Mesodermal cell (in vitro differentiated cells): ENCODE measurements around the gene HPCA. TPM values are rescaled to one million over a fixed set of nuclear protein-coding genes. Genes with fewer than 3 reads are reported as not detected.

ENCODE experiments used
- H3K27ac ChIP-seq: 2 replicates; pipeline ENCODE4 v1.7.0; 2013; ENCODE audit warnings: mild to moderate bottlenecking, low read depth, low read length, moderate library complexity; ENCODE audit not compliant: severe bottlenecking
- H3K36me3 ChIP-seq: 2 replicates; pipeline ENCODE4 v1.7.1; 2013; ENCODE audit warnings: mild to moderate bottlenecking, low read length, moderate library complexity; ENCODE audit not compliant: control insufficient read depth, insufficient read depth
- H3K4me1 ChIP-seq: one replicate; pipeline ENCODE4 v1.7.1; 2013; ENCODE audit warnings: mild to moderate bottlenecking, low read length; ENCODE audit not compliant: insufficient read depth, control insufficient read depth, poor library complexity, severe bottlenecking
- H3K4me3 ChIP-seq: 2 replicates; pipeline ENCODE4 v1.7.0; 2013; ENCODE audit warnings: low read length, control low read depth, mild to moderate bottlenecking; ENCODE audit not compliant: insufficient read depth, poor library complexity, severe bottlenecking; ENCODE audit errors: extremely low read depth
- H3K9me3 ChIP-seq: 2 replicates; pipeline ENCODE4 v1.7.1; 2013; ENCODE audit warnings: mild to moderate bottlenecking, low read length, moderate library complexity; ENCODE audit not compliant: control insufficient read depth
- WGBS, 2 experiments: methylation state at CpG; one replicate each; pipeline ENCODE4 v1.1.5; 2013; ENCODE audit warnings: missing lambda C conversion rate in 2 of 2; ENCODE audit not compliant: insufficient coverage in 2 of 2; 5-methylcytosine and 5-hydroxymethylcytosine counted together
- polyA plus RNA-seq, 2 experiments: library from polyadenylated mRNA; stranded (reverse); fragments of 50-300 nt; gene quantifications; one replicate each; pipeline ENCODE4 v1.2.3, GENCODE V29; 2013

HPCA gene
- 0.59 TPM for polyA plus RNA-seq (2013, experiment 1 of 2)
- 0.91 TPM for polyA plus RNA-seq (2013, experiment 2 of 2)

DNA sequence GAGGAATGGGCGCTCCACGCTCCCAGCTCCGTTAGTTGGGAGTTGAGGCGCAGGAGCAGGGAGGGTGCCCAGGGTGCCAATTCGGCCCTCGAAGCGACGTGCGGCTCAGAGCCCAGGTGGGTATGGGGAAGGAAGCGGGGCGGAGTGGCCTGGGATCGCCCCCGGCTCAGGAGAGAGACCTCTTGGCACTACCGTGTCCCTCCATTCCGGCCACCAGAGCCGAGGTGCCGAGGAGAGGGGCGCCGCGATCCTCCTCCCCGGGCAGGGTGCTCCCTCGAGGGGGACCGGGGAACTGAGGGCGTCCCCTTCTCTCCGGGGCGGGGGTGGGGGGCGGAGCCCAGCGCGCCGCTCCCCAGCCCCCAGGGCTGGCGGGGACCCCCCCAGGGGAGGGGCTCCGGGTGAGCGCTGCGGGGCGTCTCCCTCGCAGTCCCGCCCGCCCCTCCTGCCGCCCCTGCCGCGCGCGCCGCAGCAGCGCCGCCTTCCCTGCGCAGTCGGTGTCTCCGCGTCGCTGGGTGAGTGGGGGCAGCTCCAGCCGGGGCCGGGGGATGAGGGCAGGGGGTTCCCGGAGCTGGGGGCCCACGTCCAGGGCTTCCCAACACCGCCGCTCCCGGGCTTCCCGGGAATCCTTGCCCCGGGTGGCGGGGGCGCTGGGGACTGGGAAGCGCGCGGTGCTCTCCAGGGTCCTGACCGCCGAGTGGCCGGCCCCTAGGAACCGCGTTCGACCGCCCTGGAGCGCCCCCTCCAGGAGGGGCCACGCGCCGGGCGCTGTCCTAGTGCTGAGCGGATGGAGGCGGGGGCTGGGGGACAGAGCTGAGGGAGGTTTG, at the start of gene HPCA:
Gene HPCA (plus strand): TSS at position 488 of the 824 bp plus-strand sequence. CDS start 2,408 bp downstream, outside the sequence.
- no peaks in the 10 kb centered on the region for H3K36me3 ChIP-seq
- H3K4me1 ChIP-seq = no peaks in the 10 kb centered on the region
- H3K27ac ChIP-seq = no peak within 1 kb of the TSS
- H3K9me3 ChIP-seq = no peaks in the 10 kb centered on the region
- 11 to 12% methylated on average over 39 to 45 of the region's 79 CpGs for WGBS, 2 experiments
- peak within 1 kb of the TSS; percentile 23 for H3K4me3 ChIP-seq

DNA sequence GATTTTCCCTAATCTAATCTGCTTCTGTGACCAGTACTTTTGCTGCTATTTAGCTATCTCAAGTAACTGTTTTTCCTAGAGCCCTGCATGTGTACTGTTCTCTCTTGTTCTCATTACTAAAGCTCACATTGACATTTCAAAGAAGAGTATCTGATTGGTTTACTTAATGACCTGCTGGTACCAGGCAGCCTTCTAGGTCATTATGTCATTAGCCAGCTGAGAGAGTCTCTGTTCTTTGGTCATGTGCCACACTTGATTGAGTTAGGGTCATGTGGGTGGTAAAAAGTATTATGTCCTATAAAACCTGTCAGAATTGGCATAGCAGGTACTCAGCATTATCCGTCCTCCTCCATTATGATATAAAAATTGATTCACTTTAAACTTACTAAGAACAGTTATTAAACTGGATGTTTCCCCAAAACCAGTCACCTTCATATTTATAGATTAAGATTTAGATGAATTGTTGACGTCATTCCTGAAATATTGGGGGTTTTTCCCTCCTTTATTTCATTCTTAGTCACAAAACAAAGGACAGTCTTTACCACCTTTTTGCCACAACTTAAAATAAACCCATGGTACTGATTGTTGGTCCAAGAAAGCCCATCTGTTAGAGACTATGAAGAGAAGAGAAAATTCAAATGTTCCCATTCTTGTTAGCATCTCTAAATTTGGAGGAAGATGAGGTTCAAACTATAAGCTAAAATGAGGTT, 37.8 kb upstream of the HPCA start:
- Histone ChIP-seq H3K4me1 (no peaks in the 10 kb centered on the region), H3K9me3 (no peaks in the 10 kb centered on the region), H3K27ac (no peak overlapping the region), H3K4me3 (no peak overlapping the region), H3K36me3 (peaks cover 34% of the 10 kb centered on the region)
- no CpG with 5 or more reads among the region's 2 CpGs for WGBS, 2 experiments

DNA sequence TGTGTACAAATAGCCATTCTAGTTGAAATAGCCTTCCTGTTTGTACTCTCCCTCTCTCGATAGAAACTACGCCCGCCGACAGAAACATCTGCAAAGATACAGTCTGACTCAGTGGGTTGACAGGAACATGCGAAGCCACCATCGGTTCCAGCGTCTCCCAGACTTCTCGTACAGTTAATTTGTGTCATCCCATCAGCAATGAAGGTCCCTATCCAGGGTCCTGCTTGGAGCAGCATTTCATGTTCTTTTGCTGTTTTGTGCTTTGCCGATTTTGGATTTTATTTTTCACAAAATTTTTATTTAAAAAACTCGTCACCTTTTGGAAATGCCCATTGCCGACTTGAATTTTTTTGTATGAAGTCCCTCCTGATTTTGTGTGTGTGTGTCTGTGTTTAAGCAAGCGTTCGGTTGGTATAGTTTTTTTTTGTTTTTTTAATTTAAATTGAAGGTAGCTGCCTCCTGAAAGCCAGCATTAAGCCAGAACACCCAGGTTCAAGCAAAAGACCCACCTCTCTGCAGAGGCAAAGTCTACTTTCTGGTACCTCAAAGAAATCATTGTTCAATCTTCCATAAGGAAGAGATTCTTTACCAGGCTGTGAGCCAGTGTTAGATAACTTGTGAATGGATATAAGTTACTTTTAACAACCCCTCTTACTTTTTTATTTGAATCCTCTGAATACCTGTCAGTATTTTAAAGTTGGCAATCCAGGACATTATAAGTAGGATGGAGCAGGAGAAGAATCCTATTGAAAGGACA, 30.3 kb upstream of the HPCA start:
- no peak overlapping the region for H3K4me3 ChIP-seq
- 96 to 98% methylated on average over 10 to 11 of the region's 13 CpGs for WGBS, 2 experiments
- H3K9me3 ChIP-seq = no peaks in the 10 kb centered on the region
- no peaks in the 10 kb centered on the region for H3K4me1 ChIP-seq
- H3K36me3 ChIP-seq = peaks cover 51% of the 10 kb centered on the region
- no peak overlapping the region for H3K27ac ChIP-seq

DNA sequence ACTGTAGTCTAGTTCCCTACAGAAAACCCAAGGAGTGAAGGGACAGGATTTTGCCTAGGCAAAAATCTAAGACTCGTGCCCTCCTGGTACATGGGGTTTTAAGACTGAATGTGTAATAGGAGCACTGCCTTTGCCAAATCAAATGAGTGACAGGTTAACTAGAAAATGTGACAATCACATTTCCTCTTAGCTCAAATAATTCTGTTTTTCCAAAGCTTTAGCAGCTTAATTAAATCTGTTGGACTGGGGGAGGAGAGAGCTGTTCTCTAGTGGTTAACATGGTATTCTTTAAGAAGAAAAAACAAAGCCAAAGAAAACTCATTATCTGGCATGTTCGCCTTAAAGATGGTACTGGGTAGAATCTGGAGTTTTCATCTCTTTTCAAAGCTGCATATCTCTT, 28.2 kb upstream of the HPCA start:
- no peaks in the 10 kb centered on the region for H3K9me3 ChIP-seq
- 80% methylated on average over 1 of the region's 2 CpGs; no CpG with 5 or more reads in 1 of the 2 experiments for WGBS, 2 experiments
- no peak overlapping the region for H3K4me3 ChIP-seq
- H3K27ac ChIP-seq = no peak overlapping the region
- H3K36me3 ChIP-seq = peaks cover 53% of the 10 kb centered on the region
- H3K4me1 ChIP-seq = peaks cover 5% of the 10 kb centered on the region

DNA sequence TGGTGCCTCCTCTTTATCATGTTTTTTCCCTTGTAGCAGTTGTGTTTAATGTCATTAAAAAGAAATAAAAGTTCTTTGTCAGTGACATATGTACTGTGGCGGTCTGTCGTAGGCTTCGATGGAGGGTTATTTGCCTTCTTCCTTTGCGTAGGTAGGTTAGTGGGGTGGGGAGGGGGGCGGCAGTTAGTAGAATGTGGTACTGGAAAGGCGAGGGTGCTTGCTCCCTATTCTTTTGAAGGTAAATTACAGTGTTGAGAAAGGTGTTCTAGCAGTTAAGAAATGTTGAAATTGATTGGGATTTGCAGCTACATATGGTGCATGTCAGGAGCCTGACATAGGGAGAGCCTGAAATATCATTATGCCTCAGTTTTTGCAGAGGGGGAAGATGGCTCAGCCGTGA, 27.5 kb upstream of the HPCA start:
- WGBS, 2 experiments = 93 to 98% methylated on average over 5 of the region's 7 CpGs
- Histone ChIP-seq H3K4me3 (no peak overlapping the region), H3K9me3 (no peaks in the 10 kb centered on the region), H3K27ac (no peak overlapping the region), H3K4me1 (peaks cover 5% of the 10 kb centered on the region), H3K36me3 (peaks cover 56% of the 10 kb centered on the region)

DNA sequence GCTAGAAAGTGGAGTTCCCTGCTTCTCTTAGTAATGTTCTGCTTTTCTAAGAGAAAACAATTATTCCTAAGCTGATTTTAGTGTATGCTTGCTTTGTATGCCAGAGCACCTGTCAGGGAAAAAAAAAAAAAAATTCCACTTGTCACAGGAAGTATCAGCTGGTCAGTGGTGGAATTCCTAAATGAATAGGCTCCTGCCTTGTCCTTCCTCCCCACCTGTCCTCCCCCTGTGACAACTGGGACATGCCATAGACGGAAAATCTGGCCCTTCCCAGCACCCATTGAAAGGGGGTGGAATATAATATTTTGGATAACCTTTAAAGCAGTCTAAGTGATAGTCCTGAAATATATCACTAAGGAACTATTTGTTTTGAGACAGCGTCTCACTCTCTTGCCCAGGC, 26.4 kb upstream of the HPCA start:
- no peak overlapping the region for H3K27ac ChIP-seq
- 100% methylated on average over 1 of the region's 2 CpGs; no CpG with 5 or more reads in 1 of the 2 experiments for WGBS, 2 experiments
- H3K4me1 ChIP-seq = peaks cover 5% of the 10 kb centered on the region
- H3K36me3 ChIP-seq = peaks cover 56% of the 10 kb centered on the region
- H3K4me3 ChIP-seq = no peak overlapping the region
- H3K9me3 ChIP-seq = no peaks in the 10 kb centered on the region

DNA sequence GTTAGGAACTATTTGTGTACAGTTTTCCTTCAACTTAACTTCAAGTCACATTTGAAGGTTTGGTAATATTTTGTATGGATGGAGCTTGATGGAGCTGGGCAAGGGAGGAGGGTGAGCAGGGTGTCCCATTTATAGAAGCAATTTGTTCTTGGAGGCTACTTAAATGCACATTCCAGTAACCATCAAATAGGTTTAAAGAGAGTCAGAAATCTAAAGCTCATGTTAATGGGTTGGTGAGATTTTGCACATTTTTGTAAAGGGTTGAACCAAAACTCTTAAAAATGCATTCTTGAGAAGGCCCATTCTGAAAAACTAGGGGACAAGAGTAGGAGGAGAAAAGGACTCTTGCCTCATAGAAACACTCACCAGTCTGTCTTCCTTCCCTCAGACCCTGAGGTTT, 25.7 kb upstream of the HPCA start:
- no peaks in the 10 kb centered on the region for H3K9me3 ChIP-seq
- peaks cover 49% of the 10 kb centered on the region for H3K36me3 ChIP-seq
- H3K4me3 ChIP-seq = no peak overlapping the region
- peaks cover 5% of the 10 kb centered on the region for H3K4me1 ChIP-seq
- no peak overlapping the region for H3K27ac ChIP-seq

DNA sequence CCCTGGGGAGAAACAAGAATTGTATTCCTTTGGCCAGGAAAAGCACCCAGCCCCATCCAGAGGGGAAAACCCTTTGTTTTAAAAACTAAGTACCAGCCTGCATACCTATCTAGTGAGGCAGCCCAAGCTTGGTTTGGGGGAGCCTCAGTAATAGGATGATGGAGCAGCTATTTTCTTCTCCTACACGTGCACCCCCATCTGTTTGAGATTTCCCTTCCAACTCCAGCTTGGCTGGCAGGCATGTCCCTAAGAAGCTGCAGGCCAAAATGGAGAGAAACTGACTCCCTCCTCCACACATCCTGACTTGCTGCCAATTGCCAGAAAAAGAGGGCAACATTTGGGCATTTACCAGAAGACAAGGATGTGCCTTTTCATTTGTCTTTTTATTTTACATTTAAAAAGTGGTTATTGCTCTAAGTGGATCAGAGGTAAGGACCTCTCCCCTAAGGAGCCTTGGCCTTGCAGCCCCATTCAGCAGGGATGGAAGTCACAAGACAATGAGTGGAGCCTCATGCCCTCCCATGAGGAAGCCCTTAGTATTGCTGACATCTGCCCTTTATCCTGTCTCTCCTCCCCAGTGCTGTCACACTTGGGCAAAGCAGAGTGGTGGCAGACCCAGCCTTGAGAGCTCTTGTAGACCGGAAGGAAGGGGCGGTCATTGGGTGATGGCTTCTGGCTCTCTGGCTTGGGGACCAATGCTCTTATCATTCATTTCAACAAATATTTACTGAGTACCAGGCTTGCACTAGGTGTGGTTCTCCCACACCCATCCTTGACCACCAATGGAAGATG, 24.2 kb upstream of the HPCA start:
- no peak overlapping the region for H3K27ac ChIP-seq
- H3K9me3 ChIP-seq = no peaks in the 10 kb centered on the region
- WGBS, 2 experiments = 70 to 90% methylated on average over 2 to 3 of the region's 3 CpGs
- peaks cover 5% of the 10 kb centered on the region for H3K4me1 ChIP-seq
- no peak overlapping the region for H3K4me3 ChIP-seq
- H3K36me3 ChIP-seq = peaks cover 36% of the 10 kb centered on the region

DNA sequence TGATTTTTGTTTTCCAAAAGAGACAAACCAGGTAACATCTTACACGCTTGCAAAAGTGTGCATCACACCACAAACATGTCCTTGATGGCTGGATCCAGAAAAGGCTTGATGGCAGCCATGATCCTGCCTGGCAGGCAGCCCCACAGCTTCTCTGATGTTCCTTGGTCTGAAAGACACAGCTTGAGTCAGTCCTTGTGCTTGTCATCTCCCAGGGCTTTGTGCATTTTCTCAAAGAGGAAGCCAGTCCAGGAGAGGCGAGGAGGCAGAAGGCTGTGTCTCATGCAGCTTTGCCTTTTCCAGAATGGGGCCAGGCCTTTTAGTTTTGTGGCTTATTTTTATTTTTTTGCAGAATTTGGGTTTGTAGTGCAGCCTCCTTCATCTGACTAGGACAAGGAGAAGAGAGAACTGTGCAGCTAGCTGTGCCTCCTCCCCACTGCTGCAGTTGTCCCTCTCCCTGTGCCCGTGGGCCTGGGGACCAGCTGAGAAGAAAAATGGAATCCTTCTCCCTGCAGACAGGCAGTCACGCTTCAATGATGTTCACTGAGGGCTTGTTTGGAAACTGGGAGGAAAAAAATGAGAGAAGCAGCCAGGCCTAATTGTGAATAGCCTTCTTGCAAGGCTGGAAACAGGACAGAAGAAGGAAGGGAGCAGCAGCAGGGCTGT, 22.9 kb upstream of the HPCA start:
- 88 to 98% methylated on average over 3 of the region's 4 CpGs for WGBS, 2 experiments
- H3K36me3 ChIP-seq = peaks cover 27% of the 10 kb centered on the region
- H3K27ac ChIP-seq = no peak overlapping the region

DNA sequence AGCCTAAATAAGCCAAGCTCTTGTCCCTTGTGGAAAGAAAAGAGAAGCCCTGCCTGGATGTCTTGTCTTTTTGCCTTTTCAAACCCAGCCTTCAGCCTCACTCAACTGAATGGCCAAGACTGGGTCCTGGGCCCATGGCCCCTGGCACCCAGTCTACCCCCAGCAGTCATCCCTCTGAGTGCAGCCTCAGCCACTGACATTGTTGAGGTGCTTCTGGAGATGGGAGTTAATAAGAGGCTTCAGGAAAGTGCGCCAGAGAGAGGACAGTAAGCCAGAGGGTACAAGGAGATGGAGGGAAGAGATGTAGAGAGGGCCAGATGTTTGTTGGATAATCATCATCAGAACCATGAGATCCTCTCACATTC, 22.4 kb upstream of the HPCA start:
- Histone ChIP-seq H3K4me1 (peaks cover 5% of the 10 kb centered on the region), H3K9me3 (no peaks in the 10 kb centered on the region), H3K4me3 (no peak overlapping the region), H3K36me3 (peaks cover 25% of the 10 kb centered on the region), H3K27ac (no peak overlapping the region)
- WGBS, 2 experiments = 83% methylated on average over 1 of the region's 1 CpG; no CpG with 5 or more reads in 1 of the 2 experiments

More for the DNA sequence above, 22.9 kb upstream of the HPCA start:
- Histone ChIP-seq H3K4me3 (no peak overlapping the region), H3K4me1 (peaks cover 5% of the 10 kb centered on the region), H3K9me3 (no peaks in the 10 kb centered on the region)
